Liver (tissue), 9 donors: Measurements from ENCODE around the gene GNAO1. TPM values are rescaled to one million over a fixed set of nuclear protein-coding genes. Genes with fewer than 3 reads are reported as not detected.
A peak's percentile ranks its signal among the peaks of the same experiment; 100 is the strongest.

Experiments
- DNase-seq: peaks from one replicate; pipeline ENCODE4 v3.0.0-alpha.2; 2017; ENCODE audit warnings: low spot score
- H3K27ac ChIP-seq, 2 donors: one replicate each; pipeline ENCODE4 v1.7.0; 2013; ENCODE audit warnings: inconsistent platforms in 2 of 2, low read length in 2 of 2, control low read depth in 1 of 2, low read depth in 1 of 2, mild to moderate bottlenecking in 1 of 2
- H3K27me3 ChIP-seq, 4 donors: one replicate each; pipeline versions ENCODE4 v1.6.1 to v1.7.0; 2013; ENCODE audit warnings: low read length in 3 of 4, inconsistent platforms in 1 of 4, mild to moderate bottlenecking in 1 of 4, moderate library complexity in 1 of 4; ENCODE audit not compliant: control insufficient read depth in 4 of 4, insufficient read depth in 4 of 4
- H3K36me3 ChIP-seq, 4 donors: one replicate each; pipeline versions ENCODE4 v1.6.1 to v1.7.0; 2013; ENCODE audit warnings: low read length in 3 of 4, mild to moderate bottlenecking in 3 of 4, low read depth in 1 of 4, moderate library complexity in 1 of 4; ENCODE audit not compliant: control insufficient read depth in 4 of 4, insufficient read depth in 3 of 4
- H3K4me1 ChIP-seq, 4 donors: one replicate each; pipeline versions ENCODE4 v1.6.1 to v1.7.0; 2013; ENCODE audit warnings: low read length in 3 of 4, mild to moderate bottlenecking in 3 of 4, moderate library complexity in 1 of 4; ENCODE audit not compliant: control insufficient read depth in 4 of 4, insufficient read depth in 4 of 4
- H3K4me3 ChIP-seq, 3 donors: one replicate each; pipeline versions ENCODE4 v1.6.1 to v1.7.0; 2013; ENCODE audit warnings: low read length in 3 of 3, control low read depth in 1 of 3, low read depth in 1 of 3, mild to moderate bottlenecking in 1 of 3
- H3K9ac ChIP-seq, 2 donors: one replicate each; pipeline ENCODE4 v1.7.0; 2013; ENCODE audit warnings: low read length in 2 of 2, mild to moderate bottlenecking in 2 of 2, moderate library complexity in 2 of 2, control low read depth in 1 of 2, low read depth in 1 of 2
- H3K9me3 ChIP-seq, 4 donors: one replicate each; pipeline versions ENCODE4 v1.6.1 to v1.7.0; 2013; ENCODE audit warnings: low read length in 3 of 4; ENCODE audit not compliant: control insufficient read depth in 4 of 4
- CTCF ChIP-seq: fragments of 150-350 bp; IDR thresholded peaks from 2 replicates; pipeline ENCODE4 v1.5.1; 2017; ENCODE audit warnings: improper control_type of control experiment, low read depth, low read length; ENCODE audit not compliant: missing input control
- EGR1 ChIP-seq, 2 donors: IDR thresholded peaks; 2 replicates each; pipeline ENCODE4 v1.6.1; 2016 to 2018; ENCODE audit warnings: antibody characterized with exemption in 2 of 2, low read depth in 2 of 2
- FOXA1 ChIP-seq: IDR thresholded peaks from 2 replicates; pipeline ENCODE4 v1.6.1; 2016; ENCODE audit warnings: antibody characterized with exemption
- FOXA2 ChIP-seq: IDR thresholded peaks from 2 replicates; pipeline ENCODE4 v1.6.1; 2016; ENCODE audit warnings: antibody characterized with exemption
- GABPA ChIP-seq, 2 donors: IDR thresholded peaks in 1 of 2; conservative IDR thresholded peaks in 1 of 2; 2 replicates each; pipeline ENCODE4 v1.6.1; 2016; ENCODE audit warnings: antibody characterized with exemption in 2 of 2, mild to moderate bottlenecking in 1 of 2, moderate library complexity in 1 of 2
- HNF4G ChIP-seq: IDR thresholded peaks from 2 replicates; pipeline ENCODE4 v1.6.1; 2016; ENCODE audit warnings: antibody characterized with exemption
- JUND ChIP-seq, 2 donors: IDR thresholded peaks; 2 replicates each; pipeline ENCODE4 v1.6.1; 2016; ENCODE audit warnings: antibody characterized with exemption in 2 of 2
- MAX ChIP-seq: IDR thresholded peaks from 2 replicates; pipeline ENCODE4 v1.6.1; 2016; ENCODE audit warnings: antibody characterized with exemption
- NR2F2 ChIP-seq: IDR thresholded peaks from 2 replicates; pipeline ENCODE4 v1.6.1; 2016; ENCODE audit warnings: antibody characterized with exemption
- RAD21 ChIP-seq, 2 donors: IDR thresholded peaks; 2 replicates each; pipeline ENCODE4 v1.6.1; 2016; ENCODE audit warnings: antibody characterized with exemption in 2 of 2, mild to moderate bottlenecking in 2 of 2
- REST ChIP-seq: IDR thresholded peaks from 2 replicates; pipeline ENCODE4 v1.6.1; 2016; ENCODE audit warnings: antibody characterized with exemption, mild to moderate bottlenecking
- RXRA ChIP-seq, 2 donors: IDR thresholded peaks; 2 replicates each; pipeline ENCODE4 v1.6.1; 2017 to 2018; ENCODE audit warnings: antibody characterized with exemption in 2 of 2, mild to moderate bottlenecking in 1 of 2
- SP1 ChIP-seq: IDR thresholded peaks from 2 replicates; pipeline ENCODE4 v1.6.1; 2018; ENCODE audit warnings: antibody characterized with exemption, mild to moderate bottlenecking
- ZBTB33 ChIP-seq: IDR thresholded peaks from 2 replicates; pipeline ENCODE4 v1.6.1; 2016; ENCODE audit warnings: antibody characterized with exemption
- WGBS: extraction: QIAGEN DNeasy Blood & Tissue Kit; methylation state at CpG from one replicate; pipeline ENCODE4 v1.1.7; 2013; 5-methylcytosine and 5-hydroxymethylcytosine counted together
- polyA plus RNA-seq, 2 donors: library from polyadenylated mRNA; stranded (reverse) in 1 of 2; unstranded in 1 of 2; fragments of 200-250 nt in 1 of 2; fragments of >200 nt in 1 of 2; fragmentation: Nextera tagmentation in 1 of 2; extraction: Ambion mirVana in 1 of 2; gene quantifications; one replicate each; pipeline versions ENCODE4 v1.2.1 to v1.2.3, GENCODE V29; 2013 to 2015
- total RNA-seq, 2 donors: library from RNA; depleted of rRNA; stranded (reverse); fragments of >200 nt; gene quantifications; one replicate each; pipeline ENCODE4 v1.2.3, GENCODE V29; 2014
- donor health status: healthy.
- donor health status: healthy.
- donor health status: healthy.
- donor health status: healthy.
- donor health status: healthy.

Gene GNAO1
- total and polyA plus RNA-seq, 4 donors, result 0.61 to 15.1 (median 7.0) TPM

- no peak for DNase-seq
- no peaks in the 10 kb centered on the region for H3K9me3 ChIP-seq
- TF ChIP-seq RXRA (IDR thresholded peaks at IDR 0.05) (no peak), FOXA1 (no peak), HNF4G (no peak), SP1 (no peak)
- no peak overlapping the region for H3K4me3 ChIP-seq
- H3K9ac ChIP-seq, result no peak overlapping the region
- WGBS, result 94% methylated on average over 7 of the region's 7 CpGs
- H3K27ac ChIP-seq, result peak overlapping the region; percentile 87 to 97
- H3K27me3 ChIP-seq, result no peaks in the 10 kb centered on the region
- H3K4me1 ChIP-seq, result peaks cover 18 to 66% (median 44%) of the 10 kb centered on the region in 4 donors
- H3K36me3 ChIP-seq, result no peaks in the 10 kb centered on the region
Measured at GRCh38 chr16:56261656-56262055, 70.4 kb downstream of the GNAO1 start.

- DNase-seq, result no peak
- H3K27me3 ChIP-seq, result no peaks in the 10 kb centered on the region
- H3K4me3 ChIP-seq, result no peak overlapping the region
- 65% methylated on average over 5 of the region's 5 CpGs for WGBS
- no peak overlapping the region for H3K9ac ChIP-seq
- peak overlapping the region; percentile 87 to 97 for H3K27ac ChIP-seq
- TF ChIP-seq REST (no peak), RAD21 (IDR thresholded peaks at IDR 0.05) (no peak), RXRA (IDR thresholded peaks at IDR 0.05) (no peak), JUND (IDR thresholded peaks at IDR 0.05) (no peak), HNF4G (no peak), MAX (no peak), GABPA (IDR thresholded peaks at IDR 0.05 in 1 of 2, conservative IDR thresholded peaks at IDR 0.05 in 1 of 2) (no peak), FOXA2 (no peak), EGR1 (IDR thresholded peaks at IDR 0.05; ENCODE audit: low read depth in 2 of 2) (no peak), FOXA1 (no peak), CTCF (no peak), ZBTB33 (no peak), NR2F2 (no peak)
- H3K9me3 ChIP-seq, result no peaks in the 10 kb centered on the region
- peaks cover 18 to 65% (median 42%) of the 10 kb centered on the region in 4 donors for H3K4me1 ChIP-seq
- H3K36me3 ChIP-seq, result no peaks in the 10 kb centered on the region
Measured at GRCh38 chr16:56262148-56262547, 70.9 kb downstream of the GNAO1 start.
